GM12873 (cell line): Measurements from ENCODE around the gene CD7.

Experiments
- CTCF ChIP-seq: IDR thresholded peaks from 2 replicates; pipeline ENCODE4 v1.5.1; 2012; ENCODE audit warnings: low read depth, mild to moderate bottlenecking, moderate library complexity, low read length, control low read depth; ENCODE audit not compliant: insufficient read depth; ENCODE audit errors: missing control alignments

Gene CD7

GRCh38 chr17:82295472-82295814 lies 22.0 kb downstream of the CD7 start:
- TF ChIP-seq CTCF: no peak

GRCh38 chr17:82294064-82294773 lies 23.2 kb downstream of the CD7 start:
- no peak for TF ChIP-seq CTCF

- TF ChIP-seq CTCF: no peak
These were observed 24.9 kb downstream of the CD7 start for GRCh38 chr17:82292251-82293154.

- no peak for TF ChIP-seq CTCF
These were observed 25.7 kb downstream of the CD7 start for GRCh38 chr17:82291582-82292250.

- no peak for TF ChIP-seq CTCF
These were observed 29.3 kb downstream of the CD7 start for GRCh38 chr17:82287868-82288801.

GRCh38 chr17:82287013-82287867 lies 30.2 kb downstream of the CD7 start:
- TF ChIP-seq CTCF: no peak
